Activated T-cell treated with anti-CD3 and anti-CD28 coated beads for 48 hours (primary cell): ENCODE data around the gene HIVEP2.

ENCODE experiments used
- DNase-seq: peaks from one replicate; pipeline ENCODE4 v3.0.0-alpha.2; 2020; ENCODE audit warnings: low read depth

HIVEP2 gene

GRCh38 chr6:142887517-142887916 lies 57.5 kb downstream of the HIVEP2 start:
- no peak for DNase-seq

- DNase-seq: no peak
Observed at GRCh38 chr6:142886431-142887170, 58.4 kb downstream of the HIVEP2 start.

- DNase-seq: no peak
Observed at GRCh38 chr6:142885182-142885867, 59.7 kb downstream of the HIVEP2 start.

DNA sequence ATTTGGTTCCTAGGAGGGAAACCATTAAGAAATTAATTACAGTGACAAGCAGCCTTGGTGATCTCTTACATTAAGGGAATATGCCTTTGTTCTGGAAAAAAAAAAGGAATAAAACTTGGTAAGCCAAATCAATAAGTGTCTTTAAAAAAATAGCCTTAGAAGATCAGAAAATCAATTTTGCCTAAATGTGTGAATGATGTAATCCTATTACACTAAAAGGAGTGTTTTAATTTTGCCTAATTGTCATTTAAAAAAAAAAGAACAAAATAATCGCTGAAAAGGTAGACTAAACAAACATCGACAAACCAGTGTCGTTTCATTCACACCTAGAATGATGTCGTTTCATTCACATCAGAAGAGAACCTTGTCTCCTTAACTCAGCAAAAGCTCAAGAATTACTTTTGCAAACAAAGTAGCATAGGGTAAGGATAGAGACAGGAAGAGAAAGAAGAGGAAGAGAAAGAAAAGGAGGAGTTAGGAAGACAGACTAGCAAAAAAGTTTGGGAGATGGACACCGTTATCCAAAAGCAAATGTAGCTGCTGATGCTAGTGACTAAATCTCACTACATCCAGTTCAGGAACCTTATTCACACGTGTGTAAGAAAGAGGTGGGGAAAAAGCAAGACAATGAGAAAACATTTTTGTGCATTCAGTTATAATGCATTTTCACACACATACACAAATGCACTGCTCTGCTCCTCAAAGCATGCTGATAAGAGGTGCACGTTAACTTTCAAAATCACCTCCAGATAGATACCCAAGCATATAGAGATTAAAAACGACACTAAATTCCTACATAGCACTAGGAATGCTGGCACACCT lies 60.6 kb downstream of the HIVEP2 start:
- no peak for DNase-seq

GRCh38 chr6:142883011-142883410 lies 62.0 kb downstream of the HIVEP2 start:
- DNase-seq: no peak

DNA sequence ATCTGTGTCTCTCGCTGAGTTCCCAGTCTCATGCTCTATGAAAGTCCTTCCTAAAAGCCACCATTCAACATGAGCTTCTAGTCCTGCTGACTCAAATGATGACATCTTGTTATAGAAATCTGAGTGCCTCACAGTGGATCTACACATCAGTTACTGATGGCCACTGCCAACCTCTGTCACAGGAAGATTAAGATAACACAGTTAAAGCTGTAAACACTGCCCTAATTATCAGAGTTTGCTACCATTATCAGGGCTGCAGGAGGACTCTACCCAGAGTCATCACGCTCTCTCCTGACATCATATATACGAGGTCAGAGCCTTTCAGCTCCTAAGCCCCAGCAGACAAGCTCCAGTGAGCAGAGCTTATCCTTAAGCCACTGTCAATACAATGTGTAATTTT lies 63.2 kb downstream of the HIVEP2 start:
- DNase-seq: no peak

GRCh38 chr6:142881290-142881689 lies 63.7 kb downstream of the HIVEP2 start:
- no peak for DNase-seq

DNA sequence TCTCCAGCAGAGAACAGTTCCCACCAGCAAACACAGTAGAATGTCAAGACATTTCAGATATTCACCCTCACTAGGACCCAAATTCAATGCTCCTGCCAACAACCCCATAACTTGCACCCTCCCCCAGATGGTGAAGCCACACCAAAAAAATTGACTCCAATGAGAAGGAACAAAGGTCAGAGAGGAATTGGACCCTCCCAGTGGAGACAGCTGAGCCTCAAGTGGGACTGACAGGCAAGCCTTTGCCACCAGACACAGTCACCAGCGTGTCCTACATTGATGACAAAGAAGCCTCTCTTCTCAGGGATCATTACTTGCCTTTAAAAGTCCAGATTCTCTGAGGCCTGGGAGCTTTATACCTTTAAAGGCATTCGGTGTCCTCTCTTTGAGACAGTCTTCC lies 64.8 kb downstream of the HIVEP2 start:
- no peak for DNase-seq

DNA sequence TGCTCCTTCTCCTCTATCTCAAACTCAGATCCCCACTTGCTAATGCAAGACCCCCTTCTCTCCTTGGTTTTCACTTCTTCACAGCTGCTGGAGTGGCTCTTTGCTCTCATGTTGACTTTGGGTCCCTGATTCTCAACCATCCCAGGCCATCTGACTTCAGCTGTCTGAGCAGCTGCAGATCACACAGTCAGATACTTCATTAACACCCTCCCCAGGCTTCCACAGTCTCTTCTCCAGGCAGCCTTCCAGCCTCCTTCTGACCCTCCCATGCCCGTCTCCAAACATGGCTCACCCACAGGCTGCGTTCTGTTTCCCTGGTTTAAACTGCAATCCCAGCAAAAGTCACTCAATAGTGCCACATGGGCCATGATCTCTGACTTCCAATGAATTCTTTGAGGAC lies 65.4 kb downstream of the HIVEP2 start:
- no peak for DNase-seq

DNA sequence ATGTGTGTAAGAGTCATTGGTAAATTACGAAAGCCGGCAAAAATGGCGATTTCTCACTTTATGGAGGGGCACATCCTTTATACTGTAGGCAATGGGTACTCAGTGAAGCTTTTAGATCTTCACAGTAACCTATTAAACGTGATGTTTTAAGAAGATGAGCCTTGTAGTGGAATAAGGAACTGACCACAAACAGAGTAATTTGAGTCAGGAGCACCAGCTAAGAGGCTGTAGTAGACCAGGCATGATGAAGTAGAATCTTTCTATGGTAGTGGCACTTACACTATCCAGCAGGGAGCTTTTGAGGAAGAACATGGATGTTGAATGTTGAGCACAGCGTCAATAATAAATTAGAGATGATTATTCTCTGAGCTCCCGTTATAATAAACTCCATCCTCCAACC lies 65.9 kb downstream of the HIVEP2 start:
- no peak for DNase-seq

DNA sequence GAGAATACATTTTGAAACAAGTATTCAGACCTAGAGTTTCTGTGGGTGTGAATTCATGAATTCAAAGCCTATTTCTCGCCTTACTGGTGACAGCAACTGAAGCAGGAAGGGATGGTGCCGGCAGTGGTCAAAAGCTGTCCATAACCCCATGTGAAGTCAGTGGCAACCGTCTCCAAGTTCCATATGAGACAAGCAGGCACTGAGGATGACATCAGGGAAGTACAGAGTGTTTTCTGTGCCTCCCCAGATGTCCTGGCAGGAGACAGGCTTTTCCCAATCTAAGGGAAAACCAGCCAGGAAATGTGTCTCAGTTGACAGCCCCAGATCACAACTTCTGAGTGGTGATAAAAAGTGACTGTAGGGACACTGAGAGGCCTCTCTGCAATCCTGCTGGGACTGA lies 66.6 kb downstream of the HIVEP2 start:
- DNase-seq: no peak

- no peak for DNase-seq
Observed at GRCh38 chr6:142874676-142875075, 70.3 kb downstream of the HIVEP2 start.

GRCh38 chr6:142872376-142872775 lies 72.6 kb downstream of the HIVEP2 start:
- DNase-seq: no peak

- no peak for DNase-seq
Observed at GRCh38 chr6:142871910-142872331, 73.1 kb downstream of the HIVEP2 start.

DNA sequence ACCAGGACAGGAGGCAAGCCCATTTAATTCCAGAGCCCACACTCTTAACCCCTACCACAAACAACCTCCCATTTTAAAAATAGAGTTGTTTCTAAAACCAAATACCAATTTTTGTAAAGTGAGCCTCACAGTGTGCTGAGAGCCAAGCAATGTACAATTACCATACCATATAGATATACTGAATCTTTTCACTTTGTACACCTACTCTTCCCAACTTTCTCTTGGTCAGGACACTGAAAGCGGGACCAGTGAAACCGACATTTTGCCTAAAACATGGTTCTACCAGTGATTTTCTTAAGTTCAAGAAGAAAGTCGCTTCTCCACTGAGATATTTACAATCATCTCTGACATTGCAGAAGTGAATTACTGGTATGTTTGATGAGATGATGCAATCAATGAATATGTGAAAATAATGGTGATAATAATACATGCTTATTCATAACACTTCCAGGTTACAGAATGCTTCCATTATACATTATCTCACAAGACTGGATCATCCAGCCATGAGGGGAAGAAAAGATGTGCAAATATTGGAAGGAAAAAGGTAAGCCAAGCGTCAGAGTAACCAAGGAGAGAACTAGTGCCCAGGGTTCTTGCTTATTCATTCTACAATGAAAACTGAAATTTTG lies 74.1 kb downstream of the HIVEP2 start:
- no peak for DNase-seq

DNA sequence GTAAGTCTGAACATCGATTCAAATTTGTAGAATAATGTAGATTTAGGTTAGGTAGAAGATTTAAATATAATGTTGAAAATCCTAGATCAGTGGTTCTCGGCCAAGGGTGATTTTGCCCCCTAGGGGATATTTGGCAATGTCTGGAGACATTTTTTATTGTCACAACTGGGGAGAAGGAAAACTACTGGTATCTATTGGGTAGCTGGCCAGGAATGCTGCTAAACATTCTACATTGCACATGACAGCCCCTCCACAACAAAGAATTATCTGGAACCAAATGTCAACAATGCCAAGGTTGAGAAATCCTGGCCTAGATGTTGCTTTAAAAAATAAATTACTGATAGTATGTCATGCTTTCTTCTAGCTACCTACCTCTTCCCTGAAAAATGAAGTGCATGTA lies 76.1 kb downstream of the HIVEP2 start:
- DNase-seq: no peak

GRCh38 chr6:142867988-142868812 lies 76.8 kb downstream of the HIVEP2 start:
- DNase-seq: no peak

DNA sequence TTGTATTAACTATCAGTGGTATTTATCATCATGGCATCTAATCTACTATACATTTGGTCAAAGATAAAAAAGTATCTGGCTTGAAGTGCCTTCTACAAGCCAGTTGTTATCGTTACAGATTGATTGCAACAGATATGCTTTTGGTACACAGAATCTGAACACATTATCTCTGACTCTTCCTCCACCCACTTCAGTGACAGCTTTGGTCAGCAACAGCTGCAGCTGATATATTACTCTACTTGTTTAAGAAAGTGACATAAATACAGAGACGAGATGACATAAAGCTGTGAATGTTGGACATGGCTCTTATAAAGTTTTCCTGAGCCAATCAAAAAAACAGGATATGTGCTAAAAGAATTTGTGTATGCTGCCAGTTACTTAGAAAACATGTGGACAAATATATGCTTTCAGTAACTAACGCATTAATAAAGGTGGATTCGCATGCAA lies 77.6 kb downstream of the HIVEP2 start:
- DNase-seq: no peak

DNA sequence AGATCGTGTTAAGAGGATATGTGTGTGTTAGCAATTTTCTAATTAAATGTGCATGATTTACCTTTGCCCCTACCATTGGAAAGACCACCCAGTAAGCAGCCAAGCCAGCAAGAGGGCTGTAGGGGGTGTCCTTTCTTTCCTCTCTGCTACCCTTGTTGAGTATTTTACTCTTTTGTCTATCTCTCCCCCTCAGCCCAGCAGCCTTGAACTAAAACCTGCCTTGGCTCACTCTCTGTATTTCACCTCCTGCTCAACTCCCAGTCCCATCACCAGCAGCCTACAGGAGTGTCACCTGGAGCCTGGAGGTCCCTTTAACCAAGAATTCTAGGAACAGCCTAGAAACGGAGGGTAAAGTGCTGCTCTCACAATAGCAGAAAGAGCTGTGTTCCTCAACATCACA lies 81.0 kb downstream of the HIVEP2 start:
- no peak for DNase-seq

- no peak for DNase-seq
Observed at GRCh38 chr6:142861711-142862110, 83.3 kb downstream of the HIVEP2 start.

GRCh38 chr6:142860498-142860897 lies 84.5 kb downstream of the HIVEP2 start:
- DNase-seq: no peak
